ENCODE measurements around the gene FRMD3.

Gene FRMD3

DNA sequence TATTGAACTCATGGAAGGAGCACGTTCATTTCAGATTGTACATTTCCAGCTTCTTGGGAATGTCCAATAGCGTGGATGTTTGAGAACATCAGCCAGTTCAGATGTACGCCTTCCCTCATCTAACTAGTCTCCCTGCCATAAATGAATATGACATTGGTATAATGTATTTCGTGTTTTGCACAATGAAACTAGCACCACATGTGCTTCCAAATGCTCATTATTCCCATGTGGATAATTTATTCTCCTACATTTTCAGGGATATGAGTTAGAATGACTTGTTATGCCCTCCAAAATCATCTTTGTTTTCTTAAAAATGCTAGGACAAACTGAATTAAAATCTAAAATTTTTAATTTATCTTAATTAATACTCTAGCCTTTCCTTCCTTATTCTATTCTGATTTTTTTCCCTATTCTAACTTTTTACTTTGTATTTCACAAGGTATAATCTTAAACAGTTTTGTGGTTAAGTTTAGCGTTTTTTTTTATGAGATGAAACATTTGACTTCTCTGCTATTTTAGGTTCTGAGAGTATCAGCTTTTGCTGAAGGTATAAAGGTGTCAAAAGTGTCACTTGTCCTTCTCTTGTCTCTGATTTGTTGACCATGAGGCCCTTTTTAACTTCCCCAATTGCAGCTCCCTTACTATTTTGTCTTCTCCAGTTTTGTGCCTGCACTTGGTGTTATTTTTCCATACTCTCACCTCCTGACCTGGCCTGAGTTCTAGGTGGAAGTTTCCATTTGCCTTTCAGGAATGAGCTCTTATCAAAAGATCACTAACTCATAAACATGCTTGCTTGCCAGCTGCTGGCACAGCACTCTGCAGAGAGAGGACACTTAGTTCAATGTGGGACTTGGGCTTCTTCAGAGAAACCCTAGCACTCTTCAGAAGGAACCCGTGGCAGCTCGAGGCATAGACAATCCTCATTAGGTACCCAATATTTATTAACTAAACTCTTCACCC is 106.8 kb downstream of the FRMD3 start:
- Histone ChIP-seq H3K27ac (ENCODE audit: low read length) (no peak overlapping the region), H3K4me1 (ENCODE audit: insufficient read depth, low read length) (peaks cover 7% of the 10 kb centered on the region; the same call in 1 of the 2 replicates), H3K9me3 (ENCODE audit: insufficient read depth, low read depth, low read length) (peaks cover 5% of the 10 kb centered on the region), H3K4me3 (ENCODE audit: low read length) (no peak overlapping the region), H3K9ac (ENCODE audit: low read depth, low read length) (no peak overlapping the region), H3K36me3 (ENCODE audit: insufficient read depth, low read depth, low read length) (no peaks in the 10 kb centered on the region), H3K27me3 (ENCODE audit: insufficient read depth, low read length) (no peaks in the 10 kb centered on the region)

DNA sequence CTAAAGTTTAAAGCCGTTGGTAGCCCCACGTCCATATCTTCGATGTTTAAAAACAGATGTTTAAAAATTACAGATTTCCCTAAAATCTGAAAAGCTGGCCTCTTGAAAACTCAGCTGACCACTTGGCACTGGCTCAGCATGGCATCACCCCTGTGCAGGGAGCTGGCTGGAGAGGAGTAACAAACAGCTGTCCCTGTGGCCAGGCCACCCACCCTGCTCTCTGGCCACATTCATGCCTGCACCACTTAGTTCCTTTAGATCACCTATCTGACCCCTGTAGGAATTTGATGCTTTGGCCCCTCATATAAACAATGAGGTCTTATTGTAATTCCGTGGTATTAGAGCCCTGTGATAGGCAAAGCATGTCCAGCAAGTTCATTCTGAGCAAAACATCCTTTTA is 107.5 kb downstream of the FRMD3 start:
- Histone ChIP-seq H3K4me3 (ENCODE audit: low read length) (no peak overlapping the region), H3K4me1 (ENCODE audit: insufficient read depth, low read length) (peaks cover 7% of the 10 kb centered on the region; the same call in 1 of the 2 replicates), H3K36me3 (ENCODE audit: insufficient read depth, low read depth, low read length) (no peaks in the 10 kb centered on the region), H3K9ac (ENCODE audit: low read depth, low read length) (no peak overlapping the region), H3K27ac (ENCODE audit: low read length) (no peak overlapping the region), H3K27me3 (ENCODE audit: insufficient read depth, low read length) (no peaks in the 10 kb centered on the region), H3K9me3 (ENCODE audit: insufficient read depth, low read depth, low read length) (peaks cover 5% of the 10 kb centered on the region)

DNA sequence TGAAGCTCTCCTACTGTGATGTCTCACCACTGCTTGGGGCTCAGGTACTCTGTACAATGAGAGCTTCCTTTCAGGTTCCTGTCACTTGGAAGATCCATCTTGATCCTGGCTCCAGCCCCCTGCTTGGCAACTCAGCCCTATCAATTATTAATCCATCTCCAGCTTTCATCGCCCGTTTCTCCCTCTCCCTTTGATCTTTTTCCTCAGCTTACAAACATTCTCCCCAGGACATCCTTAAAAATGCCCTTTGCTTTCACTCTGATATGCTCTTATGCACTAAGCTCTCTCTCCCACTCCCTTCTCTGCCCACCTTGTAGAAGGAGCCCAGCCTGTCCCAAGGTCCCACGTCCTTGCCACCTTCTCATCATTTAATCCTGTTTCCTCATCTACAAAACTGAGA is 109.0 kb downstream of the FRMD3 start:
- Histone ChIP-seq H3K9ac (ENCODE audit: low read depth, low read length) (no peak overlapping the region), H3K9me3 (ENCODE audit: insufficient read depth, low read depth, low read length) (peaks cover 5% of the 10 kb centered on the region), H3K4me1 (ENCODE audit: insufficient read depth, low read length) (peaks cover 7% of the 10 kb centered on the region; the same call in 1 of the 2 replicates), H3K27me3 (ENCODE audit: insufficient read depth, low read length) (no peaks in the 10 kb centered on the region), H3K4me3 (ENCODE audit: low read length) (no peak overlapping the region), H3K27ac (ENCODE audit: low read length) (no peak overlapping the region), H3K36me3 (ENCODE audit: insufficient read depth, low read depth, low read length) (no peaks in the 10 kb centered on the region)

DNA sequence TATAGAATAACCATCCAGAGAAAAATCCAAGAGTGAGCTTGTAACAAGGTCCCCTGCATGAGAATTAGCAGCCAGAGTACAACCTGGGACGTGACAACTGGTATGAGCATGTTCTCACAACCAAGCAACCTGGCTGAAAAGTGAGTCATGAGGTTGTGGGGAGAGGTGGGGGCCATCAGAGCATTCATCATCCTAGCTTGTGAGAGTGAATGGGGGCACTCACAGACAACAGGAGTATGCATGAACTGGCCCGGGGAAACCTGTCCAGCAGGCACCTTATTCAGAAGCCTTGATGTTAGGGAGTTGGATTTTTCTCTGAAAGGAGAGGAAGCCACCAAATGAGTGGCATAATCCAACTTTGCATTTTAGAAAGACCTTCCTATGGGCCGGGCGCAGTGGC is 113.0 kb downstream of the FRMD3 start:
- Histone ChIP-seq H3K4me1 (ENCODE audit: insufficient read depth, low read length) (peaks cover 3% of the 10 kb centered on the region; the same call in 1 of the 2 replicates), H3K9me3 (ENCODE audit: insufficient read depth, low read depth, low read length) (no peaks in the 10 kb centered on the region), H3K9ac (ENCODE audit: low read depth, low read length) (no peak overlapping the region), H3K36me3 (ENCODE audit: insufficient read depth, low read depth, low read length) (no peaks in the 10 kb centered on the region), H3K27me3 (ENCODE audit: insufficient read depth, low read length) (no peaks in the 10 kb centered on the region), H3K27ac (ENCODE audit: low read length) (no peak overlapping the region), H3K4me3 (ENCODE audit: low read length) (no peak overlapping the region)

DNA sequence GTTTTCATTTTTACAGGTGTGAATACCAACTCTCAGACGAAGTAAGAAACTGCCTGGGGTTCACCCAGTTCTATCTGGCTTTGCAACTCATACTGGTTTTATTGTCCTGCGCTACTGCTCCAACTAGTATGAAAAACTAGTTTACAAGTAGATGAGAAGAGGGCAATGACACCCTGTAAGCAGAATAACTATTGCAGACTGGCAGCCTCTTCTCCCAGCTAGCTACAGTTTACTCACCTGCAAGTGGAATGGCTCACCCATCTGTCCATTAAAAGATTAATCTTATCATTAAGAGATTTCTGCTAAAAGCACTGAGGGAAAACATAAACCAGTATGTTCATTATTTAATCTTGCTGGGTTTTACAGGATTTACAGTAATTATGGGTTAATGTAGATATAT is 113.4 kb downstream of the FRMD3 start:
- H3K27ac ChIP-seq (ENCODE audit: low read length), result no peak overlapping the region

DNA sequence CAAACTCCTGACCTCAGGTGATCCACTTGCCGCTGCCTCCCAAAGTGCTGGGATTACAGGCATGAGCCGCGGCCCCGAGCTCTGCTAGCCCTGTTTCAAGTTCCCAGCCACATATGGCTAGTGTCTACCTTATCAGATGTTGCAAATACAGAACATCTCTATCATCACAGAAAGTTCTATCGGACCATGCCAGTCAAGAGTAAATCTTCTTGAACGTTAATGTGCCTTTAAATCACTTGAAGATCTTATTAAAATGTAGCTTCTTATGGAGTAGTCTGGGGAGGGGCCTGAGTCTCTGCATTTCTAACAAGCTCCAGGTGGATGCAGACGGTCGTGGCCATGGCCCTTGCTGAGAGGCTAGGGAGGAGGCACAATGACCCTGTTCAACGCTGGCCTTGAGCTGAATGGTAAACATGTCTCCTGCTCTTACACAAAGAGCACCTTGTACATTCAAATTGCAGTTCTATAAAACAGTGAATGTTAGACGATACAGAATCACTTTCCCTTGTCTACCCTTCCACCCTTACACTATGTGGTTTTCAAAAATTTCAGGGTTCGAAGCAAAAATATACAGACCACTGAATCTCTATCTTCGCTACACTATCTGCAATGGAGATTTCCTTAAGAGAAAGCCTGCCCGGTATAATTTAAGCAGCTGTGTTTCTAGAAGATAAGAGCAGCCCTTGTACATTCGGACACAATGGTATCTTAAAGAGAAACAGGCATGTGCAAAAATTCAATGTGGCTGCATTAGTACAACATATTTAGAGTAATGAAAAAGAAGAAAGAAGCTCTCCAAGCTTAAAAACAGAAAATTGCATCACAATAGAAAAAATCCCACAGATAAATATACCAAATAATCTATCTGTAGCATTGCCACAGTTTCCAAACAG is 114.1 kb downstream of the FRMD3 start:
- Histone ChIP-seq H3K4me3 (ENCODE audit: low read length) (no peak overlapping the region), H3K27me3 (ENCODE audit: insufficient read depth, low read length) (no peaks in the 10 kb centered on the region), H3K4me1 (ENCODE audit: insufficient read depth, low read length) (peaks cover 3% of the 10 kb centered on the region; the same call in 1 of the 2 replicates), H3K9me3 (ENCODE audit: insufficient read depth, low read depth, low read length) (no peaks in the 10 kb centered on the region), H3K9ac (ENCODE audit: low read depth, low read length) (no peak overlapping the region), H3K27ac (ENCODE audit: low read length) (no peak overlapping the region), H3K36me3 (ENCODE audit: insufficient read depth, low read depth, low read length) (no peaks in the 10 kb centered on the region)

More for the DNA sequence above, 113.4 kb downstream of the FRMD3 start:
- no peaks in the 10 kb centered on the region for H3K27me3 ChIP-seq (ENCODE audit: insufficient read depth, low read length)
- H3K9ac ChIP-seq (ENCODE audit: low read depth, low read length), result no peak overlapping the region
- H3K9me3 ChIP-seq (ENCODE audit: insufficient read depth, low read depth, low read length), result no peaks in the 10 kb centered on the region
- H3K4me1 ChIP-seq (ENCODE audit: insufficient read depth, low read length), result peaks cover 3% of the 10 kb centered on the region; the same call in 1 of the 2 replicates
- H3K36me3 ChIP-seq (ENCODE audit: insufficient read depth, low read depth, low read length), result no peaks in the 10 kb centered on the region
- H3K4me3 ChIP-seq (ENCODE audit: low read length), result no peak overlapping the region

DNA sequence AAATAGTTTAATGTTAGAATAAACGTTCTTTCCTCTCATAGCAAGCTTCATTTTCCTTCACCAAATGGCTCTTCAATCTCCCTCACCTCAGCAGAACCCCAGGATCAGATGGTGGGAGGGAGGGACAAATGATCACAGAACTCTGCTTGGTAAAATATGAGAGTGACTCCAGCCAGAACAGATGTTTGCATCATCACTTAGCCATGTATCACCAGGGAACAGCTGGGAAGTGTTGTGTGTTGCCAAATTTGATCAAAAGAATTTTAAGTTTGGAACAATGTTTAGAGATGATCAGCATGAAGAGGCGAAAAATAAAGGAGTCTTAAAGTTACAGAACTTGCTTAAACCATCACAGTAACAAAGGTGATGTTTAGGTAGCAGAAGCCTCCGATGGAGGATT is 115.7 kb downstream of the FRMD3 start:
- H3K4me3 ChIP-seq (ENCODE audit: low read length), result no peak overlapping the region
- H3K9ac ChIP-seq (ENCODE audit: low read depth, low read length), result no peak overlapping the region
- H3K27ac ChIP-seq (ENCODE audit: low read length), result no peak overlapping the region
- peaks cover 3% of the 10 kb centered on the region; the same call in 1 of the 2 replicates for H3K4me1 ChIP-seq (ENCODE audit: insufficient read depth, low read length)
- H3K27me3 ChIP-seq (ENCODE audit: insufficient read depth, low read length), result no peaks in the 10 kb centered on the region
- H3K9me3 ChIP-seq (ENCODE audit: insufficient read depth, low read depth, low read length), result no peaks in the 10 kb centered on the region
- no peaks in the 10 kb centered on the region for H3K36me3 ChIP-seq (ENCODE audit: insufficient read depth, low read depth, low read length)

DNA sequence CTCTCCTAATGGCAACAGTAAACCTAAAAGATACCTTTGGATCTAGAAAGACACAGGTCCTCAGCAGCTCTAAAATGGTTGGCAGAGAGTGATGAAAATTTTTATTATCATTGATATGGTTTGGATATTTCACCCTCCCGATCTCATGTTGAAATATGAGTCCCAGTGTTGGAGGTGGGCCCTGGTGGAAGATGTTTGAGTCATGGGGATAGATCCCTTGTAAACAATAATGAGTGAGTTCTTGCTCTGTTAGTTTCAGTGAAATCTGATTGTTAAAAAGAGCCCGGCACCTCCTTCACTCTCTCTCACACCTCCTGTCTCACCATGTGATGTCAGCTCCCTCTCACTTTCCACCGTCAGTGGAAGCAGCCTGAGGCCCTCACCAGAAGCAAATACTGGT is 117.7 kb downstream of the FRMD3 start:
- Histone ChIP-seq H3K27me3 (ENCODE audit: insufficient read depth, low read length) (no peaks in the 10 kb centered on the region), H3K36me3 (ENCODE audit: insufficient read depth, low read depth, low read length) (no peaks in the 10 kb centered on the region), H3K27ac (ENCODE audit: low read length) (no peak overlapping the region), H3K4me1 (ENCODE audit: insufficient read depth, low read length) (peaks cover 3% of the 10 kb centered on the region; the same call in 1 of the 2 replicates), H3K9me3 (ENCODE audit: insufficient read depth, low read depth, low read length) (no peaks in the 10 kb centered on the region), H3K9ac (ENCODE audit: low read depth, low read length) (no peak overlapping the region), H3K4me3 (ENCODE audit: low read length) (no peak overlapping the region)

DNA sequence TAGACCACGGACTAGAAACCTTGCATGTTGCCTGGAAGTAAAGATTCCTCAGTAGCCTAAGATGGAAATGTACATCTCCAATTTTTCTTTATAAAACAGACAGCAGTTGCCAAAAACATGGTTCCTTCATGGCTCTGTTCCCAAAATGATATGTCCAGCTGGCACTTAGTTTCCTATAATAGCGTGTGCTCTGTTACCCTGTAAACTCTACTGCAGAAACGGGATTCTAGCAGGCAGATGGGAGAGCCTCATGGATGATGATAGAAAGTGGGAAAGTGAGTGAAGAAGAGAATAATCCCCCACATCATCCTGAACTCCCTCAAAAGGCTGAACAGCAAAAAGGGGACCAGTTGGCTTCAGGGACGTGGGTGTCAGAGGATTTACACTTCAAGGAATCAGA is 118.2 kb downstream of the FRMD3 start:
- Histone ChIP-seq H3K9ac (ENCODE audit: low read depth, low read length) (no peak overlapping the region), H3K36me3 (ENCODE audit: insufficient read depth, low read depth, low read length) (no peaks in the 10 kb centered on the region), H3K4me1 (ENCODE audit: insufficient read depth, low read length) (peaks cover 3% of the 10 kb centered on the region; the same call in 1 of the 2 replicates), H3K4me3 (ENCODE audit: low read length) (no peak overlapping the region), H3K27me3 (ENCODE audit: insufficient read depth, low read length) (no peaks in the 10 kb centered on the region), H3K9me3 (ENCODE audit: insufficient read depth, low read depth, low read length) (no peaks in the 10 kb centered on the region), H3K27ac (ENCODE audit: low read length) (no peak overlapping the region)

DNA sequence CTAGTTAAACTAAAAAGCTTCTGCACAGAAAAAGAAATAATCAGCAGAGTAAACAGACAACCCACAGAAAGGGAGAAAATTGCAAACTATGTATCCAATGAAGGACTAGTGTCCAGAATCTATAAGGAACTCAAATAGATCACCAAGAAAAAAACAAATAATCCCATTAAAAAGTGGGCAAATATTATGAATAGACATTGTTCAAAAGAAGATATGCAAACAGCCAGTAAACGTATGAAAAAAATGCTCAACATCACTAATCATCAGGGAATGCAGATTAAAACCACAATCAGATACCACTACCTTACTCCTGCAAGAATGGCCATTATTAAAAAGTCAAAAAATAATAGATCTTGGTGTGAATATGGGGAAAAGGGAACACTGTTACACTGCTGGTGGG is 119.9 kb downstream of the FRMD3 start:
- Histone ChIP-seq H3K27ac (ENCODE audit: low read length) (no peak overlapping the region), H3K9ac (ENCODE audit: low read depth, low read length) (no peak overlapping the region), H3K4me3 (ENCODE audit: low read length) (no peak overlapping the region), H3K36me3 (ENCODE audit: insufficient read depth, low read depth, low read length) (no peaks in the 10 kb centered on the region), H3K27me3 (ENCODE audit: insufficient read depth, low read length) (no peaks in the 10 kb centered on the region), H3K4me1 (ENCODE audit: insufficient read depth, low read length) (no peaks in the 10 kb centered on the region), H3K9me3 (ENCODE audit: insufficient read depth, low read depth, low read length) (0 out of 2 replicates have a peak, but pooled peaks cover 2% of the 10 kb centered on the region)

DNA sequence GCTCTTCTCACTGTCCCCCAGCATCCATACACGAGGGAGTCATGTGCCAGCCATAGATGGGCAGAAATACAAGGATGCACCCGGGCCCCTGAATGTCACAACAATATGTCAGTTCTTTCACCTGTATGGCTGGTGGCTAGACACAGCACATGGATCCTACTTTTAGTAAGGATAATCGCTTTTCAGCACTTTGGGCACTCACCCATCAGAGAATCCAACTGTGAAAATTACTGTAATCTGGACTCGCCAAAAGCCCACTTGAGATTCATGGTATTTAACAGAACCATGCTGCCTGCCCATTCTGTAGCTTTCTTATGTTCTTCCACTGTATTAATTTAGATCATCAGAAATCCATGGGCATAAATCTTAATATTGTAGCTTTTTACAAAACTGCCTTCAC is 124.8 kb downstream of the FRMD3 start:
- no peaks in the 10 kb centered on the region for H3K27me3 ChIP-seq (ENCODE audit: insufficient read depth, low read length)
- no peak overlapping the region for H3K9ac ChIP-seq (ENCODE audit: low read depth, low read length)
- H3K4me1 ChIP-seq (ENCODE audit: insufficient read depth, low read length), result no peaks in the 10 kb centered on the region
- 0 out of 2 replicates have a peak, but pooled peaks cover 2% of the 10 kb centered on the region for H3K9me3 ChIP-seq (ENCODE audit: insufficient read depth, low read depth, low read length)
- H3K36me3 ChIP-seq (ENCODE audit: insufficient read depth, low read depth, low read length), result no peaks in the 10 kb centered on the region
- H3K27ac ChIP-seq (ENCODE audit: low read length), result no peak overlapping the region
- no peak overlapping the region for H3K4me3 ChIP-seq (ENCODE audit: low read length)

Measured in iPS-20b (cell line).